Lung (tissue), 12 donors: ENCODE measurements around the gene CAP1. TPM values are rescaled to one million over a fixed set of nuclear protein-coding genes. Genes with fewer than 3 reads are reported as not detected.

ENCODE experiments used
- ATAC-seq: fragments of 200-7000 bp; cut with Tn5 transposase; one replicate; pipeline ENCODE4 v1.9.1; 2020; ENCODE audit warnings: moderate number of reproducible peaks; ENCODE audit not compliant: insufficient read depth, low FRiP score
- DNase-seq, 3 donors: peaks; one replicate each; pipeline ENCODE4 v3.0.0-alpha.2; 2013 to 2017
- H3K27ac ChIP-seq, 2 donors: one replicate each; pipeline ENCODE4 v1.5.1; 2013; ENCODE audit warnings: mild to moderate bottlenecking in 2 of 2, moderate library complexity in 2 of 2, control low read depth in 1 of 2, inconsistent platforms in 1 of 2, low read depth in 1 of 2, low read length in 1 of 2
- H3K27me3 ChIP-seq, 3 donors: one replicate each; pipeline ENCODE4 v1.5.1; 2013; ENCODE audit warnings: low read length in 2 of 3; ENCODE audit not compliant: control insufficient read depth in 3 of 3, insufficient read depth in 3 of 3
- H3K36me3 ChIP-seq, 4 donors: one replicate each; pipeline ENCODE4 v1.5.1; 2013; ENCODE audit warnings: low read length in 4 of 4, mild to moderate bottlenecking in 1 of 4, moderate library complexity in 1 of 4; ENCODE audit not compliant: control insufficient read depth in 4 of 4, insufficient read depth in 4 of 4
- H3K4me1 ChIP-seq, 5 donors: one replicate each; pipeline ENCODE4 v1.5.1; 2013; ENCODE audit warnings: low read length in 5 of 5, mild to moderate bottlenecking in 2 of 5, moderate library complexity in 1 of 5; ENCODE audit not compliant: control insufficient read depth in 5 of 5, insufficient read depth in 5 of 5
- H3K4me3 ChIP-seq: one replicate; pipeline ENCODE4 v1.5.1; 2013; ENCODE audit warnings: mild to moderate bottlenecking, control low read depth, moderate library complexity
- H3K9ac ChIP-seq, 2 donors: one replicate each; pipeline ENCODE4 v1.5.1; 2013; ENCODE audit warnings: low read length in 2 of 2, control low read depth in 1 of 2; ENCODE audit not compliant: insufficient read depth in 1 of 2
- H3K9me3 ChIP-seq, 4 donors: one replicate each; pipeline ENCODE4 v1.5.1; 2013; ENCODE audit warnings: low read length in 3 of 4, mild to moderate bottlenecking in 1 of 4, moderate library complexity in 1 of 4; ENCODE audit not compliant: control insufficient read depth in 4 of 4, insufficient read depth in 3 of 4
- WGBS, 2 donors: extraction: QIAGEN DNeasy Blood & Tissue Kit; methylation state at CpG; one replicate each; pipeline ENCODE4 v1.1.7; 2013; 5-methylcytosine and 5-hydroxymethylcytosine counted together
- polyA plus RNA-seq, 2 donors: library from polyadenylated mRNA; stranded (reverse); fragments of 200-250 nt; gene quantifications; one replicate each; pipeline ENCODE4 v1.2.1, GENCODE V29; 2013
- total RNA-seq, 2 donors: library from RNA; depleted of rRNA in 1 of 2; stranded (reverse); fragments of >200 nt in 1 of 2; gene quantifications; one replicate each; pipeline ENCODE4 v1.2.1, GENCODE V29; 2014 to 2021
- TF ChIP-seq, protein P1 (sequence below): IDR thresholded peaks from 2 replicates; pipeline ENCODE4 v1.5.1; 2012; ENCODE audit warnings: mild to moderate bottlenecking; ENCODE audit errors: control extremely low read depth, extremely low read depth
- donor health status: control.
- donor health status: control.
- donor health status: Bipolar disorder and iron deficiency.
- donor health status: healthy.
- donor health status: DM: yes; HTN: yes; CAD: no.

Gene CAP1
- total and polyA plus RNA-seq, 4 donors: 109 to 454 (median 285) TPM

GRCh38 chr1:40041466-40041838 lies 923 bp downstream of the CAP1 start:
- Histone ChIP-seq H3K4me3 (peak overlapping the region; percentile 83), H3K27ac (peak overlapping the region; percentile 94 to 95), H3K4me1 (peaks cover 3 to 31% (median 12%) of the 10 kb centered on the region in 5 donors), H3K27me3 (no peaks in the 10 kb centered on the region), H3K9me3 (no peaks in the 10 kb centered on the region), H3K9ac (peak overlapping the region; percentile 21 to 91), H3K36me3 (peaks cover 0 to 6% (median 3%) of the 10 kb centered on the region in 4 donors)
- DNase-seq: no peak
- 12 to 22% methylated on average over 5 of the region's 5 CpGs for WGBS, 2 donors
- TF ChIP-seq, protein P1, sequence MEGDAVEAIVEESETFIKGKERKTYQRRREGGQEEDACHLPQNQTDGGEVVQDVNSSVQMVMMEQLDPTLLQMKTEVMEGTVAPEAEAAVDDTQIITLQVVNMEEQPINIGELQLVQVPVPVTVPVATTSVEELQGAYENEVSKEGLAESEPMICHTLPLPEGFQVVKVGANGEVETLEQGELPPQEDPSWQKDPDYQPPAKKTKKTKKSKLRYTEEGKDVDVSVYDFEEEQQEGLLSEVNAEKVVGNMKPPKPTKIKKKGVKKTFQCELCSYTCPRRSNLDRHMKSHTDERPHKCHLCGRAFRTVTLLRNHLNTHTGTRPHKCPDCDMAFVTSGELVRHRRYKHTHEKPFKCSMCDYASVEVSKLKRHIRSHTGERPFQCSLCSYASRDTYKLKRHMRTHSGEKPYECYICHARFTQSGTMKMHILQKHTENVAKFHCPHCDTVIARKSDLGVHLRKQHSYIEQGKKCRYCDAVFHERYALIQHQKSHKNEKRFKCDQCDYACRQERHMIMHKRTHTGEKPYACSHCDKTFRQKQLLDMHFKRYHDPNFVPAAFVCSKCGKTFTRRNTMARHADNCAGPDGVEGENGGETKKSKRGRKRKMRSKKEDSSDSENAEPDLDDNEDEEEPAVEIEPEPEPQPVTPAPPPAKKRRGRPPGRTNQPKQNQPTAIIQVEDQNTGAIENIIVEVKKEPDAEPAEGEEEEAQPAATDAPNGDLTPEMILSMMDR: no peak
- ATAC-seq: no peak

GRCh38 chr1:40042341-40042740 lies 1.8 kb downstream of the CAP1 start:
- Histone ChIP-seq H3K4me3 (peak overlapping the region; percentile 8), H3K27ac (peak overlapping the region in 1 of 2 donors; percentile 20), H3K36me3 (peaks cover 0 to 6% (median 3%) of the 10 kb centered on the region in 4 donors), H3K9ac (no peak overlapping the region), H3K27me3 (no peaks in the 10 kb centered on the region), H3K9me3 (no peaks in the 10 kb centered on the region), H3K4me1 (peaks cover 3 to 30% (median 9%) of the 10 kb centered on the region in 5 donors)
- TF ChIP-seq, protein P1: no peak
- 41 to 43% methylated on average over 4 of the region's 4 CpGs for WGBS, 2 donors
- no peak for ATAC-seq
- DNase-seq: no peak

DNA sequence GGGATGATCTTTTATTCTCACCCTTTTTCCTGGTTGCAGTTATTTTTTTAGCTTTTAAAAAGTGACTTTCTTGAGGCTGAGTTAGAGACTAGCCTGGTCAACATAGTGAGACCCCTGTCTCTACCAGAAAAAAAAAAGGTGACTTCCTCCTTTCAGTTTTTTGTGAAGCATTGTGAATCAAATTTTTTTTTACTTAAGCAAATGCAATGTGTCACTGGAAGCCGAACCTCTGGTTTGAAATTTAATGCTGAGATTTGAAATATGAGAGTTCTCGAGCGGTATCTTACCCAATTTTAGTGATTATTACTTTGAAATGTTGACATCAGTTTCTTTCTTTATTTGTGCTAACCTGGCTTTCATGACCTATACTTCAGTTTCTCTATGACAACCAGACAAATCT lies 3.6 kb downstream of the CAP1 start:
- H3K4me1 ChIP-seq: peaks cover 5 to 33% (median 7%) of the 10 kb centered on the region in 5 donors
- 42 to 52% methylated on average over 3 of the region's 3 CpGs for WGBS, 2 donors
- no peak for ATAC-seq
- H3K4me3 ChIP-seq: no peak overlapping the region
- no peaks in the 10 kb centered on the region for H3K9me3 ChIP-seq
- TF ChIP-seq, protein P1: no peak
- H3K27me3 ChIP-seq: no peaks in the 10 kb centered on the region
- peaks cover 0 to 7% (median 3%) of the 10 kb centered on the region in 4 donors for H3K36me3 ChIP-seq
- no peak overlapping the region for H3K27ac ChIP-seq
- H3K9ac ChIP-seq: no peak overlapping the region
- DNase-seq: no peak

DNA sequence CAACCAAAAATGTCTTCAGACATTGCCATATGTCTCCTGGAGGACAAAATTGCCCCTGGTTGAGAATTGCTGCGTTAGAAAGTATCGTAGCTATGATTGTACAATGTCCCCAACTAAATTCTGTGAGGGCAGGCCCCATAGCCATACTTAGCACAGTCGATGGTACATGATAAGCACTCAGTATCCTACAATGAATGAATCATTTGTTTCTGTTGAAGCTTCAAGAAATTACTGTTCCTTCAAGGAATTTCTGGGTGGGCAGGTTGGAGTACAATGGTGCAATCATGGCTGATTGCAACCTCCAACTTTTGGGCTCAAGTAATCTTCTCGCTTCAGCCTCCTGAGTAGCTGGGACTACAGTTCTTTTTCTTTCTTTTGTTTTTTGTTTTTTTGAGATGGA lies 4.7 kb downstream of the CAP1 start:
- 81 to 82% methylated on average over 4 of the region's 4 CpGs for WGBS, 2 donors
- Histone ChIP-seq H3K9me3 (no peaks in the 10 kb centered on the region), H3K9ac (no peak overlapping the region), H3K4me3 (no peak overlapping the region), H3K36me3 (peaks cover 3 to 7% (median 5%) of the 10 kb centered on the region in 4 donors), H3K4me1 (peaks cover 0 to 36% (median 9%) of the 10 kb centered on the region in 5 donors), H3K27ac (no peak overlapping the region), H3K27me3 (no peaks in the 10 kb centered on the region)
- ATAC-seq (no peak), DNase-seq (no peak)
- TF ChIP-seq, protein P1: no peak
